Transverse colon (tissue), 4 donors: ENCODE data around the gene RARA.

Experiments
- CTCF ChIP-seq, 5 experiments: fragments of 200-600 bp in 3 of 5; fragments of 450-650 bp in 2 of 5; sonication (generic) in 3 of 5; IDR thresholded peaks; 1 replicate in 2 of 5; 2 replicates in 3 of 5; pipeline ENCODE4 v1.5.1; 2016 to 2017; ENCODE audit warnings: antibody characterized with exemption in 5 of 5, inconsistent platforms in 3 of 5, mild to moderate bottlenecking in 2 of 5, moderate library complexity in 1 of 5
- POLR2A ChIP-seq: fragments of 450-650 bp; IDR thresholded peaks from one replicate; pipeline ENCODE4 v1.6.1; 2016; ENCODE audit warnings: antibody characterized with exemption, mild to moderate bottlenecking, moderate library complexity
- POLR2AphosphoS5 ChIP-seq, 3 donors: sonication (generic); formaldehyde crosslinking; IDR thresholded peaks; one replicate each; pipeline ENCODE4 v1.6.1; 2016; ENCODE audit warnings: antibody characterized with exemption in 3 of 3

GRCh38 chr17:40284085-40284713, 24.8 kb upstream of the RARA start:
- TF ChIP-seq CTCF (IDR thresholded peaks at IDR 0.05) (peak in 2 of 5 experiments; percentile 60 to 67), POLR2A (no peak), POLR2AphosphoS5 (IDR thresholded peaks at IDR 0.05) (peak in 2 of 3 donors; percentile 28 to 73)
